ENCODE data around the gene SLC37A4.
"Not testable (repeated sequence)": the region's sequence is repeated elsewhere in the genome, so short reads cannot be mapped to it uniquely, and the experiment has no call there.

SLC37A4 gene

DNA sequence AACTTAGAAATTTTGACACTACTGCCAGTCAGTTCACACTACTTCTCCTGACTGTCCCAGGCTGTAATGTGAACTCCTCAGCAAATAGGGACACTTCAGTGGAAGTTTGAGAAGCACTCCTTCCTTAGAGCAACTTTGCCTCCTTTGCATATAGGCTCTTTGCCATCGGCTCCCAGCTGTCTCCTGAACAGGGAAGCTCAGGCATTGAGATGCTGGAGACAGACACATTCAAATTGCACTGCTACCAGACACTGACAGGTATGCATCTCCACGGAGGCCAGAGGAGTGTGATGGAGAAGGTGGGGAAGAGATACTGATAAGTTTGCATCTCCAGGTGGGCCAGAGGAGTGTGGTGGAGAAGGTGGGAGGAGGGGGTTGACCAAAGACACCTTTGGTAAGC lies 10.7 kb downstream of the SLC37A4 start:
- H3K9me3 ChIP-seq = no peaks in the 10 kb centered on the region
- no peaks in the 10 kb centered on the region for H3K27me3 ChIP-seq
- TF ChIP-seq, protein P1, sequence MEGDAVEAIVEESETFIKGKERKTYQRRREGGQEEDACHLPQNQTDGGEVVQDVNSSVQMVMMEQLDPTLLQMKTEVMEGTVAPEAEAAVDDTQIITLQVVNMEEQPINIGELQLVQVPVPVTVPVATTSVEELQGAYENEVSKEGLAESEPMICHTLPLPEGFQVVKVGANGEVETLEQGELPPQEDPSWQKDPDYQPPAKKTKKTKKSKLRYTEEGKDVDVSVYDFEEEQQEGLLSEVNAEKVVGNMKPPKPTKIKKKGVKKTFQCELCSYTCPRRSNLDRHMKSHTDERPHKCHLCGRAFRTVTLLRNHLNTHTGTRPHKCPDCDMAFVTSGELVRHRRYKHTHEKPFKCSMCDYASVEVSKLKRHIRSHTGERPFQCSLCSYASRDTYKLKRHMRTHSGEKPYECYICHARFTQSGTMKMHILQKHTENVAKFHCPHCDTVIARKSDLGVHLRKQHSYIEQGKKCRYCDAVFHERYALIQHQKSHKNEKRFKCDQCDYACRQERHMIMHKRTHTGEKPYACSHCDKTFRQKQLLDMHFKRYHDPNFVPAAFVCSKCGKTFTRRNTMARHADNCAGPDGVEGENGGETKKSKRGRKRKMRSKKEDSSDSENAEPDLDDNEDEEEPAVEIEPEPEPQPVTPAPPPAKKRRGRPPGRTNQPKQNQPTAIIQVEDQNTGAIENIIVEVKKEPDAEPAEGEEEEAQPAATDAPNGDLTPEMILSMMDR (IDR thresholded peaks at IDR 0.05) = no peak
- peaks cover 62% of the 10 kb centered on the region for H3K36me3 ChIP-seq
- peak overlapping the region in 1 of 2 experiments; percentile 78 for H3K4me3 ChIP-seq (ENCODE audit: low read depth in 1 of 2, low read length in 1 of 2)
- peak overlapping the region; percentile 97 for H3K27ac ChIP-seq
- H3K4me1 ChIP-seq (ENCODE audit: control insufficient read depth in 1 of 2, insufficient read depth in 1 of 2, low read depth in 1 of 2, low read length in 1 of 2) = peaks cover 25 to 27% of the 10 kb centered on the region in 2 experiments

DNA sequence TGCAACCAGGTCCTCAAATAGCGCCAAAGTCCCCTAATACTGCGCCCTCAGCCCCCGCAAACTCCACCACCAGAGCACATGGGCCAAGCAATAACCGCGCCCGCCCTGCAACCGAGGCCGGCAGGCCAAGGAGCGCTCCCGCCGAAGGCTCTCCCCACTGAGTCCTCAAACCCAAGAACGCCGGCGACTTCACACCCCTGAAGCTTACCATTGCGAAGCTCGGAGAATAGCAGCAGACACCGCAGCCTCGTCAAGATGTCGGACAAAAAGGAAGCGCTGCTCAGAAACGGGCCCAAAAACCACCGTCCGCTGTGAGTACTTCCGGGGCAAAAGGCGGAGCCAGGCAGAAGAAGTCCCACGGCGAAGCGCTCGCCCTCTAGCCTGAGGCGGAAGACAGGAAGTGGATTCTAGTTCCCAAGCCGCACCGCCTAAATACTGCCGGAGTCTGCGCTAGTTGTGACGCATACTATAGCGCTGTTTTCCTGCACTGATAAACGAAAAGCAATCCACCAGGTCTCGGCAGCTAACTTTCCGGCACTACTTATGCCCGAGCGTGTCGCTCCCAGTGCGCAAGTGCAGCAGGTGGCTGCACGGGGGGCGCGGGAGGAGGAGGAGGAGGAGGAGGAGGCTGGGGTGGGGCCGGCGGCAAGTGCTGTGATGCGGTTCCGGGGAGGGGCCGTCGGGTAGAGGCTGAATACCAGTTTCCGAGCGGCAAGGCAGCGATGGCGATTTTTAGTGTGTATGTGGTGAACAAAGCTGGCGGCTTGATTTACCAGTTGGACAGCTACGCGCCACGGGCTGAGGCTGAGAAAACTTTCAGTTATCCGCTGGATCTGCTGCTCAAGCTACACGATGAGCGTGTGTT lies 12.4 kb downstream of the SLC37A4 start, which contains the start of the genes RPS25 and TRAPPC4:
TSS of gene RPS25 (minus strand) at position 270 of the 865 bp plus-strand sequence. CDS start at position 211, 59 bp downstream.
TSS of gene TRAPPC4 (plus strand) at position 693 of the 865 bp plus-strand sequence. CDS start at position 723, 30 bp downstream.
- Histone ChIP-seq H3K9me3 (no peaks in the 10 kb centered on the region), H3K4me3 (ENCODE audit: low read depth in 1 of 2, low read length in 1 of 2) (peak within 1 kb of the TSS; percentile 72 to 78), H3K27me3 (no peaks in the 10 kb centered on the region), H3K27ac (peak within 1 kb of the TSS; percentile 97), H3K36me3 (peaks cover 59% of the 10 kb centered on the region), H3K4me1 (ENCODE audit: control insufficient read depth in 1 of 2, insufficient read depth in 1 of 2, low read depth in 1 of 2, low read length in 1 of 2) (peaks cover 25 to 27% of the 10 kb centered on the region in 2 experiments)
- TF ChIP-seq, protein P1 (IDR thresholded peaks at IDR 0.05) = peak; percentile 64

DNA sequence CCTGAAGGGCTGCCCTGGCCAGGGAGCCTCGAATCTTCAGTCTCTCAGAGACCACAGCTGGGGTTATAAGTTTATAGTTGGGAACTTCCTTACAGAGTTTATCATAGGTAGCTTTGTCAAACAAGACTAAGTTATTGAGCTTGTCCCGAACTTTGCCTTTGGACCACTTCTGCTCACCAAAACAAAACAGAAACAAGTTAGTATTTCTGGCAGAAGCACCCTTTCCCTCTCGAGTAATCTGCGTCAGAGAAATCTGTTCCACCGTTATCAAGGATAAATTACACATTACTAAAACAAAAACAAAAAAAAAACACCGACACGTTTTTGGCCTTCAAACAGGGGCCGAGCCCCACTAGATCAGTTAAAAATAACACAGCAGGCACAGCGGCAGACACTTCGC lies 13.3 kb downstream of the SLC37A4 start:
- H3K4me1 ChIP-seq (ENCODE audit: control insufficient read depth in 1 of 2, insufficient read depth in 1 of 2, low read depth in 1 of 2, low read length in 1 of 2) = peaks cover 25 to 27% of the 10 kb centered on the region in 2 experiments
- not testable (repeated sequence) for H3K27me3 ChIP-seq, H3K9me3 ChIP-seq
- H3K27ac ChIP-seq = peak overlapping the region; percentile 97
- H3K36me3 ChIP-seq = peaks cover 58% of the 10 kb centered on the region
- peak overlapping the region; percentile 72 to 78 for H3K4me3 ChIP-seq (ENCODE audit: low read depth in 1 of 2, low read length in 1 of 2)

DNA sequence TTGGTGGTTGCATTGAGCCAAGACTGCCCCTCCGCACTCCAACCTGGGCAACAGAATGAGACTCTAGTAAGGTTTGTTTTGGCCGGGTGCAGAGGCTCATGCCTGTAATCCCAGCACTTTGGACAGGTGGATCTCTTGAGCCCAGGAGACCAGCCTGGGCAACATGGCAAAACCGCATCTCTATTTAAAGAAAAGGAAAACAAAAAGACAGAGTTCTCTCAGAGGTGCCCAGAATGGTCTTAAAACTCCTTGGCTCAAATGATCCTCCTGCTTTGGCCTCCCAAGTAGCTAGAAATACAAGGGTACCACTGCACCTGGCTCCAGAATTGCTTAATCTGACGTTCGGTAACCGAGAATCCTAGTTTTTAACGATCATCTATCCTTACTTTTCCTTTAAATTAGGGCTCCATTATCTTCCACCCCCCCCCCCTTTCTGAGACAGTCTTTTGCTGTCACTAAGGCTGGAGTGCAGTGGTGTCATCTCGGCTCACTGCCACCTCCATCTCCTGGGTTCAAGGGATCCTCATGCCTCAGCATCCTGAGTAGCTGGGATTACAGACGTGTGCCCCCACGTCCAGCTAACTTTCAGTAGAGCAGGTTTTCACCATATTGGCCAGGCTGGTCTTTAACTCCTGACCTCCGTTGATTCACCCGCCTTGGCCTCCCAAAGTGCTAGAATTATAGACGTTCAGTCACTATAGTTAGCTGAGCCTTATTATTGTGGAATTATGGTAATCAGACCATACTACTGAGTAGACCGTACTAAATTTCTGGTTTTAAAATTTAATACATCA lies 14.3 kb downstream of the SLC37A4 start:
- Histone ChIP-seq H3K27me3 (no peaks in the 10 kb centered on the region), H3K4me1 (ENCODE audit: control insufficient read depth in 1 of 2, insufficient read depth in 1 of 2, low read depth in 1 of 2, low read length in 1 of 2) (peaks cover 25 to 27% of the 10 kb centered on the region in 2 experiments), H3K36me3 (peaks cover 58% of the 10 kb centered on the region), H3K9me3 (no peaks in the 10 kb centered on the region), H3K4me3 (ENCODE audit: low read depth in 1 of 2, low read length in 1 of 2) (no peak overlapping the region), H3K27ac (no peak overlapping the region)
- TF ChIP-seq, protein P1 (IDR thresholded peaks at IDR 0.05) = no peak

DNA sequence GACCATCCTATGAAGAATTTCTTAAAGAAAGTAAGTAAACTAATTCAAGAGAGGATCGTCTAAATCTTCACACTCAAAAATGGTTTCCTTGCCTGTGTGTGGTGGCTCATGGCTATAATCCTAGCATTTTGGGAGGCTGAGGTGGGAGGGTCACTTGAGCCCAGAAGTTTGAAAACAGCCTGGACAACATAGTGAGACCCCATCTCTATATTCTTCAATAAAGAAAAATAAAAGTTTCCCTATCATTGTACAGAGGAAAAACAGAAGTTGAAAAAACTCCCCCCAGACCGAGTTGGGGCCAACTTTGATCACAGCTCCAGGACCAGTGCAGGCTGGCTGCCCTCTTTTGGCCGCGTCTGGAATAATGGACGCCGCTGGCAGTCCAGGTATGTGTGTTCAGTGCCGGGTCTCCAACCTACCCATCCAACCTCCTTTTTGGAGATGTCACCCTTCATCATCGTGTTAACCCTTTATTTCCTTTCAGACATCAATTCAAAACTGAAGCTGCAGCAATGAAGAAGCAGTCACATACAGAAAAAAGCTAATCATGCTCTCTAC lies 15.5 kb downstream of the SLC37A4 start:
- no peaks in the 10 kb centered on the region for H3K9me3 ChIP-seq
- no peaks in the 10 kb centered on the region for H3K27me3 ChIP-seq
- TF ChIP-seq, protein P1 (IDR thresholded peaks at IDR 0.05) = no peak
- peaks cover 22 to 25% of the 10 kb centered on the region in 2 experiments for H3K4me1 ChIP-seq (ENCODE audit: control insufficient read depth in 1 of 2, insufficient read depth in 1 of 2, low read depth in 1 of 2, low read length in 1 of 2)
- H3K36me3 ChIP-seq = peaks cover 59% of the 10 kb centered on the region
- H3K27ac ChIP-seq = no peak overlapping the region
- no peak overlapping the region for H3K4me3 ChIP-seq (ENCODE audit: low read depth in 1 of 2, low read length in 1 of 2)

Measured in neutrophil (primary cell).